GM21381 (cell line): ENCODE results near the gene DAPK1.

Source experiments
- ATAC-seq: cut with Tn5 transposase; IDR thresholded peaks from one replicate; pipeline ENCODE4 v1.9.1; 2021; ENCODE audit warnings: mild to moderate bottlenecking, moderate library complexity; ENCODE audit not compliant: unreplicated experiment

Gene DAPK1

DNA sequence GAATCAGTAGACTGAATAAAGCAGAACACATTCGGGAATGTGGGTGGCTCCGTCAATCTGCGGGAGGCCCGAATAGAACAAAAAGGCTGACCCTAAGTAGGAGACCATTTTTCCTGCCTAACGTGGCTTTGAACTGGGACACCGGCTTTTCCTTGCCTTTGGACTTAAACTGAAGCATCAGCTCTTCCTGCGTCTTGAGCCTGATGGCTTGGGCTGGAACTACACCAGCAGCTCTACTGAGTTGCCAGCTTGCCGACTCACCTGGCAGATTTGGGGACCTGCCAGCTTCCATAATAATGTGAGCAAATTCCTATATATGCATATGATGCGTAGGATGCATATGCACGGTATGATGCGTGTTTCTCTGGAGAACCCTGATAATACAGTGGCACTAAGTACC is 111.3 kb downstream of the DAPK1 start:
- ATAC-seq, result no peak

DNA sequence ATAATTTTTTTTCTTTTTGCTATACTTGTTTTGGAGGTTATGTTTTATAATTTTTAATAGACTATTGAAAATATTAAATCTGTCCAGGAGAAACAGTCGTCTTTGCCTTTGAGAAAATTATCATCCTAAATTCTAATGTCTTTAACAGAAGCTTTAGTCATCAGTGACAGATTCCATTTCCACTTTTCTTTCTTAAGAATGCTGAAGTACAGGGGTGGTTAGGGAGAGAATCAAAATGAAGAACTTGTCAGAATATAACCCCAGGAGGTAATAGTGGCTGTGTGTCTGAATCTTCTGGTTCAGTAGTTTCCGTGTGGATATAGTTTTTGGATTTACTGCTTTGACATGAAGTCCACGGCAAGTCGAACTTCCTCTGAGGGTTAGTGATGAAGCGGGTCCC is 111.8 kb downstream of the DAPK1 start:
- ATAC-seq, result no peak

DNA sequence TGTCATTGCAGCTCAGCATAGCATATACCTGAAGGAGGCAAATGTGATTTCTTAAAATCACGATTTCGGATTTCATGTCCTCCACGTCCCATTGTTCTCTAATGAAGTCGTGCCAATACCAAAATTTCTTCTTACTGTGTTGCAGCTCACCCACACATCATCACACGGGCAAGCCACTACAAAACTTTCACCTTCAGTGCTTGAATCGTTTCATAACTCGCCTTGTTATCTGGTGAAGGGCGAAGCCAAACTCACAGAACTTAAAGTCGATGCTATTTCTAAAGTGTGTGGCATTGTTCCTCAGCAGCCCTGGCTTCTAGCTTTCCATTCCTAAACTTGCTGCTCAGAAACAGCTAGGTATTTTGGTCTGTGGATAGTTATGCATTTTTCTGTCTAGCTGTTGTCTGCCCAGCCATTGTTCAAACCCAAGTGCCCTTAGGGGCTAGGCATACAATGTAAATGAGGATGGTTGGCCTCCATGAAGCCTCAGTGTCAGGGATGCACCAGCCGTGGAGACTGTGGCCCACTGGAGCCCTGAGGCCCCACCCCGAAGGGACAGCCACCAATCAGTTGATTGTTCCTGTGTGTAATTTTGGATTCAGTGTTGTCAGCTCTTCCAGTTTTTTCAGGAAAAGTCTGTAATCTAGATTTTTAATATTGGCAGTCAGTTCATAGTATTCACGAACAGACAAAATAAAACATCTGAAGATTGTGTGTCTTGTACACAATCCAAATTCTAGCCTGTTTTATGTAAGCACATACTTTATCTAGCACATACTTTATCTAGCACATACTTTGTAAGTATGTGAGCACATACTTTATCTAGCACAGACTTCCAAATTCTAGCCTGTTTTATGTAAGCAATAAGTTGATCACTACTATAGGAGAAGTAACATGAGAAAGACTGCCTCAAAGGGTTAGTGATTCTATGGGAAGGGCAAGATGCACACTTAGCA is 112.8 kb downstream of the DAPK1 start:
- no peak for ATAC-seq

DNA sequence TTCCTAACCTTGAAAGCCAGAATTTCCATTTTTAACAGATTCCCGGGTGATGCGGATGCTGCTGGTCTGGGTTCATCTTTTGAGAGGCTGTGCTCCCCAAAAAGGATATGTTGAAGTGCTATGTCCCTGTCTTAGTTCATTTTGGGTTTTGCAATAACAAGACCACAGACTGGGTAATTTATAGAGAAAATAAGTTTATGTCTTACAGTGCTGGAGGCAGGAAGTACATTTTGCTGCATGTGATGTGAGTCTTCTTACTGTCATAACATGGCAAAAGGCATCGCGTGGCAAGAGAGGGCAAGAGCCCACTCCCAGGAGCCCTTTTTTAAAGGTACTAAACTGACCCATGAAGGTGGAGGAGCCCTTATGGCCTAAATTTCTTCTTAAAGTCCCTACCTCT is 114.1 kb downstream of the DAPK1 start:
- ATAC-seq, result no peak

DNA sequence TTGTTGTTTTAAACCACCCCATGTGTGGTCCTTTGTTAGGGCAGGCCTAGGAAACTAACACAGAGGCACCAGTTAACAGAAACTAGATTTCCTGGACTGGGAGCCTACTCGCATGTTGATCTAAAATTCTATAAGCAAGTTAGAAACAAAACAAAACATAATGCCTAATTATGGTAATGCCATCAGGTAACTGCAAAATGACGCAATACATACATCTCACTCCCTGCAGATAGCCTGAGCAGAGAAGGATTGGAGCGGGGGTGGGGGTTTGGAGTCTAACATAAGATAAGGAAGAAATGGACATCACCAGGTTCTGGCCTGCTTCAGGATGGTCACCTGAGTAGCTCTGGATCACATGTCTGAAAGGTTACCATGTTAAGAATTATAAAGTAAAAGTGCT is 114.9 kb downstream of the DAPK1 start:
- ATAC-seq, result no peak

DNA sequence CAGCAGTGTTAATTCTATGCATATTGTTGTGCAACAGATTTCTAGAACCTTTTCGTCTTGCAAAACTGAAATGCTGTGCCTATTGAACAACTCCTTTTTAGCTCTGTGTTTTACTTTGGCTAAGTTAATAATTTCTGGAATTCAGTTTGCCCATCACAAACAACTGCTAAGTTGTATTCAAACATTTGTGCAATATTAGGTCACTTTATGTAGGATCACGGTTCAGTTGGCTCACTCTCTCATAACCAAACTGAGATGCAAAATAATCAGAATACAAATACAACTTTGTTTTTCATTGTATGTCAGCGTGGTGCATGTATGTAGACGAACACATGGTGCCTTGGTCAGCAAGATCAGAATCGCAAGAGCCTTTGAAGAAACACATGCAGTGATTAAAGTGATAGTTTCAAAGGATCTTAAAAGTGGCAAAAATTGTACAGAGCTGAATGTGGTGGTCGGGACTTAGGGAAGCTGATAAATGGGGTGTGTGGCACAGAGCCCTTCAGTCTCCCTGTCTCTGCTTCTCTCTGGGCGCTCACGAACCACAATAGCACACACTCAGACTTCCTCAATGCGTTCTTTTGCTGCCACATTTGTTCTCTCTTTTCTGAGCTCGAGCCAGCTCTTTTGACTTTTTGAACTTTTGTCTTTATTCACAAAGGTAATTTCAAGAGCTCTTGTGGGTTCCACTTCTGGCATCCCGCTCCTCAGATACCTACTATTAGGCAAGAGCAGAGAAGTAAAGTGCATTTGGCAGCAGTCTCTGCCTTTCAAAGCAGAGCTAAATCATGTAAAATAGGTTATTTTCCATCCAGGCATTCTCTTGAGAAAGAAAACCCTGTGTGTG is 115.8 kb downstream of the DAPK1 start:
- ATAC-seq, result no peak

DNA sequence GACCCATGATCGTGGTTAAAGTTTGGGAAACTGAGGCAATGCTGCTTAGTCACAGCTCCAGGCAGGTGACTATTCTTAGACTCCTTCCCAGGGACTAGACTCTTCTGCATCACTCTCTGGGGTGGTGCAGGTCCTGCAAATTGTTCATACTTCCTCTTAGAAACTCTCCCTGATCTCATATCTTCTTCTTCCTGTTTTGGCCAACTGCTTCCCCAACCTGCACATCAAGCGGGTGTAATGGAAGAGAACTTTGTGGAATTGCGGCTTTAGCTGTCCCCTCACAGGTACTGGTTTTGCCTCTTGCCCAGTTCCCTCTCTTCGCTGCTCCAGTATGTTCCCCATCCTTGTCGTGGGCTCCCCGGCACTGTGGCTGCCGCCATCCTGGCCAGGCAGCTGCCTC is 116.7 kb downstream of the DAPK1 start:
- ATAC-seq, result no peak

DNA sequence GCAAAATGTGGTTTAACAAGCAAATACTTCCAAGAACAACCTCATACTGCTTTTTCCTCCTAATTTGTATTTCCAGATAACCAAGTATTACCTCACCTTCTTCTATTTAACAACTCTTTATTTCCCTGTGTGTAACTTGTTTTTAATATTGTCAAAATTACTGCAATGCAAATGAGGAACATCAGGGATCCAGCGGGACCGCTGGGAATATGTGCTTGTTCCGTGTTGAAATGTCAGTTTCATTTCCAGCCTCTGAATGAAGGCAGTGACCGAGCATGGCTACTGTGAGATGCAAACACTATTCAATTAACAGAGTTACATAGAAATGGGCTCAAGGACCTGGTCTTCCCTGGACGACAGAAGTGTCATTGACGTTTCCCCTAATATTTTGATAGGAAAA is 117.5 kb downstream of the DAPK1 start:
- ATAC-seq, result no peak

DNA sequence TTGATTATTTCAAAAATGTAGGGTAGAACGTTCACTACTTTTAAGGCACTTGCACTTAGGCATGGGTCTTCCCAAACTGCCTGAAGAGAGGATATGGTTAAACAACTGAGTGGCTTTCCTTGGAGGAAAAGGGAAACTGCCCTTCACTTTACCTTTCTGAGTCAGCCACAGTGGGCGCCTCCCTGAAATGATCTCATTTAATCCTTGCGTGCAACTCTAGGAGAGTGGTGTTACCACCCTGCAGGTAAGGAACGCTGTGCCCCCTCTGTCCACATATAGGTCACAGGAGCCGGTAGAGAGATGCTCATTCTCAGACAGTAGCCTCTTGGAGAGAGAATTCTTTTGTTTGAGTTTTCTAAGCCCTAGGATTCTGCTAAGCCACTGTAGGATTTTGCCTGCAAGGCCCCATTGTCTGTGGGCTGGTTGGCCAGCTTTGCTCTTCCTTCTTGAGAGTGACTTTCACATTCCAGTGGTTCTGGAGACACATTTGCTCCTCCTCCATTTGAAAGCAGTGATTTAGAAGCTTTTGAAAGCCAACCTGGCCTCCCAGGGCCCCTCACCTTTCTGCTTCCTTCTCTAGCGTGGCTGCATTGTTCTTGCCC is 118.0 kb downstream of the DAPK1 start:
- ATAC-seq, result no peak

DNA sequence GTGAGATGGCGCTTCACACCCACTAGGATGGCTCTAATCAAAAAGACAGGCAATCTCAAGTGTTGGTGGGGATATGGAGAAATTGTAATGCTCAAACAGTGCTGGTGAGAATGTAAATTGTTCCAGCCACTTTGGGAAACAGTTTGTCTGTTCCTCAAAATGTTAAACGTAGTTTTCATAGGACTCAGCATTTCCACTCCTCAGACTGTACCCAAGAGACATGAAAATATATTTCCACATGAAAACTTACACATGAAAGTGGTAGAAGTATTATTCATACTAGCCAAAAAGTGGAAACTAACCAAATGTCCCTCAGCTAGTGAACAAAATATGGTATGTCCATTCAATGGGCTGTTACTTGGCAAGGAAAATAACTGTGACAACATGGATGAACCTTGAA is 120.6 kb downstream of the DAPK1 start:
- ATAC-seq, result no peak

DNA sequence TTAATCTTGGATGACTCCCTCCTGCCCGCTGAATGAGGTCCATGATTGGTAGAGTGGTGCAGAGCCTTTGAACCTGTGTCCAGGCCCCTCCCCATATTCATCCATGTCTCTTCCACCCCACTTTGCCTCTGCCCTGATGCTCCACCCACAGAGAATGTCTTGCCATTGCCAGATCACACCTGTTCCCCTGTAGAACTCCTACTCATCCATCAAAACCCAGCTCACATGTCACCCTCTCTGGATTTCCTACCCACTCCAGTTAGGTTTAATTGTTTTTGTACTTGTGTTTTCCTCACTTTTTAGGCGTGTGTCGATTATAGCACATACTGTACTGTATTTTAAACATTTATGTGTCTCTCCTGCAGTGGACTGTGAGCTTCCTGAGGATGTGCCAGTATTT is 121.3 kb downstream of the DAPK1 start:
- ATAC-seq, result no peak

DNA sequence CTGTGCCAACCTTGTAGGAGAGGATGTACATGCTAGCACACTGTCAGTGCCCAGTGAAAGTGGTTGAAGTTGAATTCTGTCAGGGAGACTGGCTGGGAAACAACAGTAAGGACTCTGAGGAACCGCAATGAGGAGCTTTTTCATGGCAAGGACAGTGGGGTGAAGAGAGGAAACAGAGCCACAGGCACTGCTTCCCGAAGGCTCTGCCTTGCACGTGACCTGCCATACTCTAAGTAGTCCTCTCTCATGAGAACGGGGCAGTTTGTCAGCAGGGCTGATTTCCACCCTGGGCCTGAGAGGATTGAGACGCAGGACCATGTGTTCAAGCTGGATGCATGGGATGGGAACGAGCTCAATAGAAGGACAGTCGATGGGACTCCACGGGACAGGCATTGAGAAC is 121.7 kb downstream of the DAPK1 start:
- no peak for ATAC-seq

DNA sequence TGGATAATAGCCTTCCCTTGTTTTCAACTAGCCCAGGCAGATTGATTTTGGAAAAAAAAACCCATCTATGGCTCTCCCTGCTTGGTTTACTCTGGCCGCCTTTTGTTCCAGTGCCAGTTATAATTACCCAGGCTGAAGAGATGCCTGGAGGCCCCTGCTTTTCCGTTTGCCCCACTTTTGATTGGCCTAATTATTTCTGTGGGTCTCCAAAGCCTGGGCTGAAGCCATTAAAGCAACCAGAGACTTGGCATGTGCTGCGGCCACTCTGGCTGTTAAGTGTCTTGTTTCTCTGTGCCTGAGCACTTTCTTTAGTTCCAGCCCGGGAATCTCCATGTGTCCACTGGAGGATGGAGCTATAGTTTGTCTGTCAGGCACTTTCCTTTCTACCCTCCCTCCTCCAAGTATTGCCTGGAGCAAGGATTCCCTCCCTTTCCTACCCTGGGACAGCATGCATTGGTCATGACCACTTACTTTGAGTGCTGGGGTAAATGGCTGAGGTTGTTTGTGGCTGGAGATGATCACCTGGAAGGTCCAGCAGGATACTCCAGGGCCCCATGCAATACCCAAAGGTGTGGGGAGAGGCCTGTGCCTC is 123.2 kb downstream of the DAPK1 start:
- ATAC-seq, result no peak

DNA sequence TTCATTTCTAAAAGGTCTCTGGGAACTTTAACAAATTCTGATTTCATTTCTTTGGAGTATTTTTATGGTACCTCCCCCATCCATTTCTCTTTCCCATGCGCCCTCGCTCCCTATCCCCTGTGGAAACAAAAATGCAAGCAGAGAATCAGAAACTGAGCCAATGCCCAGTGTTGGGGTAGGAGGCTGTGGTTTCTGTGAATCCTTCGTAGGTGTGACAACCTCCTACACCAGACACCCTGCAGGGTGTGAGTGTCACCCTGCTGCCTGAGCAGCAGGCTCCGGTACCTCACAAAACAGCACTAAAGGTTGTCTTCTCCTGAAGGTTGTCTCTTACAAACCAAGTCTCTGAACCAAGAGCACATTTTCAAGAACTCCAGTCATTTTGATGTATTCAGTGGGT is 124.4 kb downstream of the DAPK1 start:
- no peak for ATAC-seq

DNA sequence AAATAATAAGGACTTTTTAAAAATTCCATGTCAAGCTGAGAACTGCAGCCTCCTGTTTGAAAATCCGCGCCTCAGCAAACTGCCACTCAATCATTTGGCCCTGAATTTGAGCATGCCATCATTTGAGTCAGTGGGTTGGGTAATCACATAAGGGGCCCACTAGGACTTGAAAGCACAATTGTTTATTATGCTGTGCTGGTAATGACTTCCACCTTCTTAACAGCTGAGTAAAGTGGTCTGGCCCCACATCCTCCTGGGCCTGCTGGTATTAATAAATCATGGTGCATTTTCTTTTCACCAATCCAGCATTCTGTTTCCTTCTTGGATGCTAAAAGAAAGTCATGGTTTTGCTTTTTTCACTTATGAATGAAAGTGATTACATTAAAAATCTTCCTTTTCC is 125.3 kb downstream of the DAPK1 start:
- no peak for ATAC-seq

DNA sequence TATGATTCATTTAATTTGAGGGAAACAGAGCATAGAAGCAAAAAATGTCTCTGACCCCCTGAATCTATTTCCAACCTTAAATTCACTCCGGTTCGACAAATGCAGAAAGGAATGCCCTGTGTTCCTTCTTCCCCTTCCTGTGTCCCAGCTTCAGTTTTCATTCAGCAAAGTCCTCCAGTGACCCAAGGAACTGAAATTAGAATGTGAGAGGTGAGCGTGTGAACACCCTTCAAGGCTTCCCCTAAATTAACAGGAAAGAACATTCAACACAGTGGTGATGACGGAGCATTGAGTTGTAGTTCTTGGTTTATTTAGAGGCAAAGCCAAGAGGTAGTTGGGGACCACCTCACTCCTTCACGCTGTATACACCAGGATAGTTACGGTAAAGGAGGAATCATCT is 130.7 kb downstream of the DAPK1 start:
- ATAC-seq, result no peak

DNA sequence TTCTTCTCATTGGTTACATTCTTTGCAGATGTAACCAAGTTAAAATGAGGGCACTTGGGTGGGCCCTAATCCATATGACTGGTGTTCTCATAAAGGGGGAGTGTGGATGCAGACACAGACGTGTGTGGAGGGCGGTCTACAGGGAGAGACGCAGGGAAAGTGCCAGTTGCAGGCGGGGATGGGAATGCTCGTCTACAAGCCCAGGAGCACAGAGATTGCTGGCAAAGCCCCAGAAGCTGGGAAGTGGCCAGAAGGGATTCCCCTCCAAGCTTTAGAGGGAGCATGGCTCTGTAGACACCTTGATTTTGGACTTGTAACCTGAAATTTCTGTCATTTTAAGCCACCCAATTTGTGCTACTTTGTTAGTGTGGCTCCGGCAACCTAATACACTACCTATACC is 131.4 kb downstream of the DAPK1 start:
- ATAC-seq, result no peak

DNA sequence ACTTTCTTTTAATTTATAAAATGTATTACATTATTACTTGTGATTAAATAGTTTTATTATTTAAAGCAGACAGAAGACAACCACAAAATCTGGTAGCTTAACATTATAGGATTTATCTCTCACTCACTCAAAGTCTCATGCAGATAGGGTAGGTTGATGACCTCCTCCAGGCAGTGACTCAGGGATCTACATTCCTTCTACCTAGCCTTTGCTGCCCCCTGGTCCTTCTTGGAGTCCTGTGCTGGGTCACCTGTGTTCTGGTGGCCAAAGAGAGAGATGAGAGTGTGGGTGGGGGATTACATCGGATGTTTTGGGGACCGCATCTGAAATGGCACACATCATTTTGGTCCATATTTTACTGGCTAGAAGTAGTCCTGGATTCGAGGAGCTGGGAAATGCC is 132.6 kb downstream of the DAPK1 start:
- ATAC-seq, result no peak

DNA sequence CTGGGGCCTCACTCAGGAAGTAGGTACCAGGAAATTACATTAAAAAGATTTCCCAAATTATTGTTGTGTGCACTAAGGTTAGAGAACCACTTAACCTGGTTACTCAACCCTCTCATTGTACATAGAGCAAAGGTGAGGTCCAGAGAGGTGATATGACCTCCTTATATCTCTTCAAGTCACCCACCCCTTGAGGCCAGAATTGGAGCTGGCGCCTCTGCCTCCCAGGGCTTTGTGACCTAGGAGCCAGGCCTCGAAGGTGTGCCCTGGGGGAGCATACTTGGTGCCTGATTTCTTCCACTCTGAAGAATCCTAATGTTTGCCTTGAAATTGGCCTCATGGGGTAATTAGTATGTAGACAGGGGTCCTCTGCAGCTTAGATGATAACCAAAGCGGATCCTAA is 133.2 kb downstream of the DAPK1 start:
- ATAC-seq, result no peak

DNA sequence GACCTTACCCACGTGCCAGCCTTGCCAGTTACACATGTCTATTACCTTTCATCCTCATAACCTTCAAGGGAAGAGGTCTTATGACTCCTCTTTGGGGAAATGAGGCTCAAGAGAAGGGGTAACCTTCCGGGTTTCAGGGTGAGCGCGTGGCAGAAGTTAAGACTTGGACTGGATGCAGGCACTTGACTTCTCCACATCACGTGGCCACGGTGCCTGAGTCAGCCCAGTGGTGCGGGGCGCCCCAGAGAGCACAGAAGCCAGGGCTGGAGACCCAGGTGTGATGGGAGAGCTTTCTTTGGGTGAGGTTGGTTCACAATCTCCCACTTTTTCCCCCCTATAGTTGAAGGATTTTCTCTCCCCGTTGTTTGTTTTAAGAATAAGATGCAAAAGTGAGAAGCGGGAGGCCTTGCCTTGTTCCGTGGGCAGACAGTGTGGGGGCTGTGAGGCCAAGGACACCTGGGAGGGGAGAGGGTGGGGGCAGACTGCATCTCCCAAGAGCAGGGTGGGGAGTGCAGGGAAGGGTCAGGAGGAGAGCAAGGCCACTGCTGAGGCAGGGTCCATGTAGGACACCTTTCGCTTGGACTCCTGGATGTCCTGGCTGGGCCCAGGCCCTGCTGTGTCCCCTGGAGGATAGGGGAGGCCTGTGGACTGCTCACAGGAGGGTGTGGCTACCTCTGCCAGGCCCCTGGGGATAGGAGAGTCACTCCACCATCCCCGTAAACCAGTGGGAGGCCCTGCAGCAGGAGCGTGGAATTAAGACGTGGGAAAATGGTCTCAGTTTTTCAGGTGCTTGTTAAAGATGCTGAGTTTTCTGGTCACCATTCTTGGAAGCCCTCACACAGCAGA is 138.2 kb downstream of the DAPK1 start:
- ATAC-seq, result no peak
